ENCODE data around the gene NOP9. TPM values are rescaled to one million over a fixed set of nuclear protein-coding genes. Genes with fewer than 3 reads are reported as not detected.

NOP9 gene
- total RNA-seq, 1 experiment from 2014 or later: 25.3 TPM

DNA sequence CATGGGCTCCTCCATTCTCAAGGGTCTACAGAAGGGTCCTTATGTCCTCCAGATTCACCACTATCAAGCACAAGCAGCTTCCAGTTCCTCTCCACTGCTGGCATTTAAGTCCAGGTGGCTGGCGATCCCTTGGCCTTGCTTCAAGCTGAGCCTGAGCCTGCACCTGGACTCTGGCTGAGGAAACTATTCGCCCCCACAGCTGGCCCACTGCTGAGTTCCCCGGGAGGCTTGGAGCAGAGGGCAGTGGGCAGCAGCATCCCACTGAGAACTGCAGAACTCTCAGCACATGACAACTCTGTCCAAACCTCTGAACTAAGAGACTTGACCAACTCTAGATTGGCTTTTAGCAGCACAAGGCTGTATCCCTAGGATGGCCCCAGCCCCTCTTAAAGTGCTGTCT is 16.9 kb upstream of the NOP9 start:
- H3K9me3 ChIP-seq (ENCODE audit: control insufficient read depth, insufficient read depth, low read depth, low read length): no peaks in the 10 kb centered on the region
- ATAC-seq: no peak
- TF ChIP-seq, protein P1, sequence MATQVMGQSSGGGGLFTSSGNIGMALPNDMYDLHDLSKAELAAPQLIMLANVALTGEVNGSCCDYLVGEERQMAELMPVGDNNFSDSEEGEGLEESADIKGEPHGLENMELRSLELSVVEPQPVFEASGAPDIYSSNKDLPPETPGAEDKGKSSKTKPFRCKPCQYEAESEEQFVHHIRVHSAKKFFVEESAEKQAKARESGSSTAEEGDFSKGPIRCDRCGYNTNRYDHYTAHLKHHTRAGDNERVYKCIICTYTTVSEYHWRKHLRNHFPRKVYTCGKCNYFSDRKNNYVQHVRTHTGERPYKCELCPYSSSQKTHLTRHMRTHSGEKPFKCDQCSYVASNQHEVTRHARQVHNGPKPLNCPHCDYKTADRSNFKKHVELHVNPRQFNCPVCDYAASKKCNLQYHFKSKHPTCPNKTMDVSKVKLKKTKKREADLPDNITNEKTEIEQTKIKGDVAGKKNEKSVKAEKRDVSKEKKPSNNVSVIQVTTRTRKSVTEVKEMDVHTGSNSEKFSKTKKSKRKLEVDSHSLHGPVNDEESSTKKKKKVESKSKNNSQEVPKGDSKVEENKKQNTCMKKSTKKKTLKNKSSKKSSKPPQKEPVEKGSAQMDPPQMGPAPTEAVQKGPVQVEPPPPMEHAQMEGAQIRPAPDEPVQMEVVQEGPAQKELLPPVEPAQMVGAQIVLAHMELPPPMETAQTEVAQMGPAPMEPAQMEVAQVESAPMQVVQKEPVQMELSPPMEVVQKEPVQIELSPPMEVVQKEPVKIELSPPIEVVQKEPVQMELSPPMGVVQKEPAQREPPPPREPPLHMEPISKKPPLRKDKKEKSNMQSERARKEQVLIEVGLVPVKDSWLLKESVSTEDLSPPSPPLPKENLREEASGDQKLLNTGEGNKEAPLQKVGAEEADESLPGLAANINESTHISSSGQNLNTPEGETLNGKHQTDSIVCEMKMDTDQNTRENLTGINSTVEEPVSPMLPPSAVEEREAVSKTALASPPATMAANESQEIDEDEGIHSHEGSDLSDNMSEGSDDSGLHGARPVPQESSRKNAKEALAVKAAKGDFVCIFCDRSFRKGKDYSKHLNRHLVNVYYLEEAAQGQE (IDR thresholded peaks at IDR 0.05; ENCODE audit: insufficient read depth in 1 of 2, low read depth in 2 of 2, low read length in 1 of 2): no peak
- TF ChIP-seq POLR2AphosphoS5 (IDR thresholded peaks at IDR 0.05; ENCODE audit: low read depth, low read length) (no peak), TCF7L2 (IDR thresholded peaks at IDR 0.05; ENCODE audit: low read depth, low read length) (no peak), SIN3A (IDR thresholded peaks at IDR 0.05; ENCODE audit: borderline replicate concordance, insufficient read depth, low read depth, low read length) (no peak)
- TF ChIP-seq, protein P2, sequence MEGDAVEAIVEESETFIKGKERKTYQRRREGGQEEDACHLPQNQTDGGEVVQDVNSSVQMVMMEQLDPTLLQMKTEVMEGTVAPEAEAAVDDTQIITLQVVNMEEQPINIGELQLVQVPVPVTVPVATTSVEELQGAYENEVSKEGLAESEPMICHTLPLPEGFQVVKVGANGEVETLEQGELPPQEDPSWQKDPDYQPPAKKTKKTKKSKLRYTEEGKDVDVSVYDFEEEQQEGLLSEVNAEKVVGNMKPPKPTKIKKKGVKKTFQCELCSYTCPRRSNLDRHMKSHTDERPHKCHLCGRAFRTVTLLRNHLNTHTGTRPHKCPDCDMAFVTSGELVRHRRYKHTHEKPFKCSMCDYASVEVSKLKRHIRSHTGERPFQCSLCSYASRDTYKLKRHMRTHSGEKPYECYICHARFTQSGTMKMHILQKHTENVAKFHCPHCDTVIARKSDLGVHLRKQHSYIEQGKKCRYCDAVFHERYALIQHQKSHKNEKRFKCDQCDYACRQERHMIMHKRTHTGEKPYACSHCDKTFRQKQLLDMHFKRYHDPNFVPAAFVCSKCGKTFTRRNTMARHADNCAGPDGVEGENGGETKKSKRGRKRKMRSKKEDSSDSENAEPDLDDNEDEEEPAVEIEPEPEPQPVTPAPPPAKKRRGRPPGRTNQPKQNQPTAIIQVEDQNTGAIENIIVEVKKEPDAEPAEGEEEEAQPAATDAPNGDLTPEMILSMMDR (IDR thresholded peaks at IDR 0.05): no peak
- in situ Hi-C loops (cut with HindIII; ENCODE audit: low pct_unique_long_range_greater_than_20kb, low sequenced_read_pairs): no loop called here
- ChIA-PET CTCF (interaction anchor here (1.2 kb wide), 1 partner anchor 40 kb away, joined by 3 read pairs; the partner anchor contains the start of gene TINF2), POLR2A (no interaction called here)
- no peaks in the 10 kb centered on the region for H3K4me1 ChIP-seq (ENCODE audit: control insufficient read depth, insufficient read depth, low read length)
- intact Hi-C loops (cut with micrococcal nuclease; ENCODE audit: unreplicated experiment): no loop called here
- no peak for DNase-seq (ENCODE audit: low read depth, low spot score)
- no TSS peak for BruUV-seq (replicated peaks)
- no peaks in the 10 kb centered on the region for H3K36me3 ChIP-seq (ENCODE audit: control insufficient read depth, insufficient read depth, low read length)
- H3K27ac ChIP-seq (ENCODE audit: low read length): no peak overlapping the region
- no peak overlapping the region for H3K4me3 ChIP-seq (ENCODE audit: low read depth in 2 of 2, low read length in 2 of 2)
- no peaks in the 10 kb centered on the region for H3K27me3 ChIP-seq (ENCODE audit: control insufficient read depth, insufficient read depth, low read length)

- H3K27me3 ChIP-seq (ENCODE audit: control insufficient read depth, insufficient read depth, low read length): no peaks in the 10 kb centered on the region
- in situ Hi-C loops (cut with HindIII; ENCODE audit: low pct_unique_long_range_greater_than_20kb, low sequenced_read_pairs): no loop called here
- CTCF ChIA-PET: interaction anchor here (1.2 kb wide), 1 partner anchor 41 kb away, joined by 3 read pairs; the partner anchor contains the start of gene TINF2
- ATAC-seq: no peak
- no peaks in the 10 kb centered on the region for H3K9me3 ChIP-seq (ENCODE audit: control insufficient read depth, insufficient read depth, low read depth, low read length)
- no TSS peak for BruUV-seq (replicated peaks)
- H3K27ac ChIP-seq (ENCODE audit: low read length): no peak overlapping the region
- no peaks in the 10 kb centered on the region for H3K4me1 ChIP-seq (ENCODE audit: control insufficient read depth, insufficient read depth, low read length)
- no peak overlapping the region for H3K4me3 ChIP-seq (ENCODE audit: low read depth in 2 of 2, low read length in 2 of 2)
- intact Hi-C loops (cut with micrococcal nuclease; ENCODE audit: unreplicated experiment): no loop called here
- no peak for DNase-seq (ENCODE audit: low read depth, low spot score)
- H3K36me3 ChIP-seq (ENCODE audit: control insufficient read depth, insufficient read depth, low read length): no peaks in the 10 kb centered on the region
- POLR2A ChIA-PET: no interaction called here
- no peak for TF ChIP-seq POLR2AphosphoS5 (IDR thresholded peaks at IDR 0.05; ENCODE audit: low read depth, low read length)
- TF ChIP-seq, protein P2 (IDR thresholded peaks at IDR 0.05): no peak
- TF ChIP-seq, protein P1 (IDR thresholded peaks at IDR 0.05; ENCODE audit: insufficient read depth in 1 of 2, low read depth in 2 of 2, low read length in 1 of 2): no peak
- no peak for TF ChIP-seq SIN3A (IDR thresholded peaks at IDR 0.05; ENCODE audit: borderline replicate concordance, insufficient read depth, low read depth, low read length)
- TF ChIP-seq TCF7L2 (IDR thresholded peaks at IDR 0.05; ENCODE audit: low read depth, low read length): no peak
Observed at GRCh38 chr14:24283796-24284460, 15.7 kb upstream of the NOP9 start.
